GM12891 (cell line): Measurements from ENCODE around the gene ABHD10.

Experiments
- DNase-seq: peaks from one replicate; pipeline ENCODE4 v3.0.0; 2011; ENCODE audit warnings: low spot score; ENCODE audit not compliant: insufficient read length
- FAIRE-seq: peaks from 2 replicates; lab custom pipeline; 2011; peaks lifted over from hg19 to GRCh38; lab: Jason Lieb, UNC
- PAX5 ChIP-seq: IDR thresholded peaks from 2 replicates; pipeline ENCODE4 v1.6.1; 2011; ENCODE audit warnings: low read length, moderate library complexity, mild to moderate bottlenecking; ENCODE audit not compliant: insufficient read depth, severe bottlenecking
- POLR2A ChIP-seq: IDR thresholded peaks from 2 replicates; pipeline ENCODE4 v1.6.1; 2011; ENCODE audit warnings: low read depth, low read length, control low read depth
- POLR2AphosphoS5 ChIP-seq: IDR thresholded peaks from 2 replicates; pipeline ENCODE4 v1.6.1; 2011; ENCODE audit warnings: low read depth, low read length, control low read depth
- POU2F2 ChIP-seq: IDR thresholded peaks from 2 replicates; pipeline ENCODE4 v1.6.1; 2011; ENCODE audit warnings: low read depth, mild to moderate bottlenecking, control low read depth, low read length, moderate library complexity
- SPI1 ChIP-seq: IDR thresholded peaks from 2 replicates; pipeline ENCODE4 v1.6.1; 2011; ENCODE audit warnings: low read depth, low read length, control low read depth
- TAF1 ChIP-seq: IDR thresholded peaks from 2 replicates; pipeline ENCODE4 v1.6.1; 2011; ENCODE audit warnings: low read depth, low read length, control low read depth

The ABHD10 gene

GRCh38 chr3:111999484-112000324 is 20.9 kb downstream of the ABHD10 start:
- DNase-seq (no peak), FAIRE-seq (no peak)
- TF ChIP-seq SPI1, result no peak
- TF ChIP-seq POU2F2, result no peak
- TF ChIP-seq TAF1, result no peak

GRCh38 chr3:112000367-112000771 is 21.5 kb downstream of the ABHD10 start:
- TF ChIP-seq PAX5 (no peak), POLR2AphosphoS5 (no peak), POU2F2 (no peak), POLR2A (no peak), TAF1 (no peak), SPI1 (no peak)
- FAIRE-seq, result no peak
- DNase-seq, result no peak

GRCh38 chr3:112000966-112001365 is 22.1 kb downstream of the ABHD10 start:
- no peak for FAIRE-seq

GRCh38 chr3:112001526-112001925 is 22.7 kb downstream of the ABHD10 start:
- no peak for FAIRE-seq
- TF ChIP-seq PAX5 (no peak), TAF1 (no peak), POLR2A (no peak), POLR2AphosphoS5 (no peak), SPI1 (no peak), POU2F2 (no peak)

More at GRCh38 chr3:112000966-112001365, 22.1 kb downstream of the ABHD10 start:
- TF ChIP-seq PAX5 (no peak), POU2F2 (no peak), POLR2A (no peak), TAF1 (no peak), SPI1 (no peak), POLR2AphosphoS5 (no peak)
- DNase-seq, result no peak

GRCh38 chr3:112002096-112002971 is 23.5 kb downstream of the ABHD10 start:
- FAIRE-seq, result no peak
- TF ChIP-seq PAX5 (no peak), POLR2A (no peak), SPI1 (no peak), POLR2AphosphoS5 (no peak), POU2F2 (no peak), TAF1 (no peak)
- no peak for DNase-seq

More at GRCh38 chr3:112001526-112001925, 22.7 kb downstream of the ABHD10 start:
- no peak for DNase-seq

GRCh38 chr3:112003321-112004080 is 24.7 kb downstream of the ABHD10 start:
- no peak for TF ChIP-seq POLR2A
- TF ChIP-seq SPI1, result no peak
- TF ChIP-seq TAF1, result no peak
- no peak for TF ChIP-seq PAX5
- no peak for TF ChIP-seq POU2F2
- TF ChIP-seq POLR2AphosphoS5, result no peak
- DNase-seq (no peak), FAIRE-seq (no peak)

- FAIRE-seq (no peak), DNase-seq (no peak)
- no peak for TF ChIP-seq POU2F2
- no peak for TF ChIP-seq POLR2AphosphoS5
- TF ChIP-seq TAF1, result no peak
- no peak for TF ChIP-seq PAX5
- no peak for TF ChIP-seq SPI1
- TF ChIP-seq POLR2A, result no peak
Measured at GRCh38 chr3:112004187-112004586, 25.4 kb downstream of the ABHD10 start.

- no peak for DNase-seq
- no peak for FAIRE-seq
- no peak for TF ChIP-seq PAX5
- TF ChIP-seq POLR2AphosphoS5, result no peak
- no peak for TF ChIP-seq SPI1
- TF ChIP-seq POU2F2, result no peak
- TF ChIP-seq POLR2A, result no peak
- no peak for TF ChIP-seq TAF1
Measured at GRCh38 chr3:112004669-112005068, 25.8 kb downstream of the ABHD10 start.
